SK-N-SH (cell line): Measurements from ENCODE around the gene PARVB. TPM values are rescaled to one million over a fixed set of nuclear protein-coding genes. Genes with fewer than 3 reads are reported as not detected.

Source experiments
- CTCF ChIA-PET: fragments of 300-600, 350-600 bp; formaldehyde crosslinking; extraction: SDS; loops from one replicate; lab custom pipeline; 2021; lab: Yijun Ruan, JAX
- POLR2A ChIA-PET: fragments of 350-600 bp; sonication (Branson Sonifier 250); formaldehyde crosslinking; extraction: SDS; loops from one replicate; lab custom pipeline; 2020; ENCODE audit warnings: antibody characterized with exemption, inconsistent platforms; lab: Yijun Ruan, JAX
- DNase-seq: peaks from one replicate; pipeline ENCODE4 v3.0.0; 2012
- H2AFZ ChIP-seq: fragments of 200-600 bp; sonication (generic); 2 replicates; pipeline ENCODE4 v1.8.1; 2016; ENCODE audit warnings: antibody characterized with exemption, mild to moderate bottlenecking, low read depth
- H3F3A ChIP-seq: fragments of 200-600 bp; sonication (generic); replicated peaks from 2 replicates; pipeline ENCODE3; 2016; ENCODE audit warnings: antibody characterized with exemption, mild to moderate bottlenecking; ENCODE audit not compliant: insufficient read depth
- H3K27ac ChIP-seq, 2 experiments: fragments of 200-500 bp in 1 of 2; fragments of 200-600 bp in 1 of 2; sonication (Bioruptor generic) in 1 of 2; sonication (generic), shearing (Covaris generic) in 1 of 2; 2 replicates each; pipeline versions ENCODE4 v1.5.1 to v1.6.1; 2014 to 2016; ENCODE audit warnings: low read depth in 2 of 2, inconsistent platforms in 1 of 2, low read length in 1 of 2, mild to moderate bottlenecking in 1 of 2, mixed read lengths in 1 of 2
- H3K27me3 ChIP-seq: fragments of 200-600 bp; sonication (generic), shearing (Covaris generic); 2 replicates; pipeline ENCODE4 v1.6.1; 2016; ENCODE audit warnings: mixed run types; ENCODE audit not compliant: insufficient read depth
- H3K36me3 ChIP-seq, 2 experiments: fragments of 200-500 bp in 1 of 2; fragments of 200-600 bp in 1 of 2; sonication (Bioruptor generic) in 1 of 2; sonication (generic) in 1 of 2; replicated peaks in 1 of 2; 2 replicates each; pipeline versions ENCODE3 to v1.5.1; 2014 to 2016; ENCODE audit warnings: low read length in 1 of 2, mild to moderate bottlenecking in 1 of 2; ENCODE audit not compliant: insufficient read depth in 2 of 2, control insufficient read depth in 1 of 2
- H3K4me1 ChIP-seq, 2 experiments: fragments of 200-500 bp in 1 of 2; fragments of 200-600 bp in 1 of 2; sonication (Bioruptor generic) in 1 of 2; sonication (generic), shearing (Covaris generic) in 1 of 2; 2 replicates each; pipeline versions ENCODE4 v1.5.1 to v1.6.1; 2014 to 2016; ENCODE audit warnings: low read depth in 1 of 2, low read length in 1 of 2, mixed run types in 1 of 2; ENCODE audit not compliant: insufficient read depth in 2 of 2, control insufficient read depth in 1 of 2
- H3K4me2 ChIP-seq: fragments of 200-600 bp; sonication (generic), shearing (Covaris generic); 2 replicates; pipeline ENCODE4 v1.6.1; 2017; ENCODE audit warnings: mixed run types
- H3K4me3 ChIP-seq, 2 experiments: fragments of 200-500 bp in 1 of 2; fragments of 200-600 bp in 1 of 2; sonication (Bioruptor generic) in 1 of 2; sonication (generic), shearing (Covaris generic) in 1 of 2; 2 replicates each; pipeline versions ENCODE4 v1.5.1 to v1.8.1; 2014 to 2016; ENCODE audit warnings: low read depth in 2 of 2, inconsistent platforms in 1 of 2, low read length in 1 of 2, mild to moderate bottlenecking in 1 of 2, mixed read lengths in 1 of 2, moderate library complexity in 1 of 2
- H3K79me2 ChIP-seq: fragments of 200-600 bp; sonication (generic); 2 replicates; pipeline ENCODE4 v1.8.1; 2017; ENCODE audit warnings: mild to moderate bottlenecking; ENCODE audit not compliant: insufficient read depth
- H3K9ac ChIP-seq: fragments of 200-600 bp; sonication (generic); 2 replicates; pipeline ENCODE4 v1.6.1; 2017; ENCODE audit warnings: mixed run types
- H3K9me2 ChIP-seq: fragments of 200-600 bp; sonication (generic); 2 replicates; pipeline ENCODE4 v1.6.1; 2017; ENCODE audit warnings: mixed run types
- H3K9me3 ChIP-seq: fragments of 200-600 bp; sonication (generic); 2 replicates; pipeline ENCODE4 v1.6.1; 2017; ENCODE audit warnings: mixed run types, mild to moderate bottlenecking, moderate library complexity
- H4K20me1 ChIP-seq: fragments of 200-600 bp; sonication (generic); 2 replicates; pipeline ENCODE4 v1.6.1; 2017; ENCODE audit warnings: mild to moderate bottlenecking, mixed run types; ENCODE audit not compliant: insufficient read depth
- CHD2 ChIP-seq: fragments of 150-350 bp; IDR thresholded peaks from 2 replicates; pipeline ENCODE4 v1.6.1; 2018; ENCODE audit warnings: low read length; ENCODE audit not compliant: partially characterized antibody
- CTCF ChIP-seq: fragments of 200-600 bp; sonication (generic); IDR thresholded peaks from 2 replicates; pipeline ENCODE4 v1.6.1; 2017; ENCODE audit warnings: antibody characterized with exemption, mild to moderate bottlenecking, moderate library complexity
- ELF1 ChIP-seq: IDR thresholded peaks from 2 replicates; pipeline ENCODE4 v1.4.0; 2012
- EP300 ChIP-seq, 2 experiments: IDR thresholded peaks; 2 replicates each; pipeline versions ENCODE4 v1.4.0 to v1.6.1; 2012; ENCODE audit warnings: borderline replicate concordance in 1 of 2, low read depth in 1 of 2, low read length in 1 of 2
- FOSL2 ChIP-seq: IDR thresholded peaks from 2 replicates; pipeline ENCODE4 v1.4.0; 2012; ENCODE audit warnings: low read depth, mild to moderate bottlenecking, moderate library complexity, borderline replicate concordance
- GABPA ChIP-seq: IDR thresholded peaks from 2 replicates; pipeline ENCODE4 v1.4.0; 2012; ENCODE audit warnings: low read depth, mild to moderate bottlenecking
- IRF3 ChIP-seq: fragments of 150-350 bp; IDR thresholded peaks from 2 replicates; pipeline ENCODE4 v1.6.1; 2016; ENCODE audit warnings: mild to moderate bottlenecking, low read depth, low read length
- JUND ChIP-seq: IDR thresholded peaks from 2 replicates; pipeline ENCODE4 v1.4.0; 2012
- MAX ChIP-seq: IDR thresholded peaks from 2 replicates; pipeline ENCODE4 v1.4.0; 2012; ENCODE audit warnings: low read depth
- NFIC ChIP-seq: IDR thresholded peaks from 2 replicates; pipeline ENCODE4 v1.4.0; 2012; ENCODE audit warnings: borderline replicate concordance
- NRF1 ChIP-seq: IDR thresholded peaks from 2 replicates; pipeline ENCODE4 v1.6.1; 2012; ENCODE audit warnings: low read depth, mild to moderate bottlenecking, low read length
- PBX3 ChIP-seq: IDR thresholded peaks from 2 replicates; pipeline ENCODE4; 2012
- POLR2AphosphoS5 ChIP-seq: IDR thresholded peaks from 2 replicates; pipeline ENCODE4 v1.6.1; 2012; ENCODE audit warnings: low read depth, low read length
- RXRA ChIP-seq: IDR thresholded peaks from 2 replicates; pipeline ENCODE4 v1.4.0; 2012; ENCODE audit warnings: low read depth, mild to moderate bottlenecking, borderline replicate concordance
- SIN3A ChIP-seq: IDR thresholded peaks from 2 replicates; pipeline ENCODE4 v1.6.1; 2012; ENCODE audit warnings: low read depth, mild to moderate bottlenecking, low read length, moderate library complexity, borderline replicate concordance
- SMC3 ChIP-seq: IDR thresholded peaks from 2 replicates; pipeline ENCODE4 v1.6.1; 2012; ENCODE audit warnings: low read depth, low read length, improper control_type of control experiment
- USF1 ChIP-seq: IDR thresholded peaks from 2 replicates; pipeline ENCODE4 v1.4.0; 2012; ENCODE audit warnings: low read depth, borderline replicate concordance
- USF2 ChIP-seq: fragments of 150-350 bp; IDR thresholded peaks from 2 replicates; pipeline ENCODE4 v1.6.1; 2017; ENCODE audit warnings: antibody characterized with exemption, low read length, low read depth, borderline replicate concordance
- YY1 ChIP-seq: IDR thresholded peaks from 2 replicates; pipeline ENCODE4 v1.4.0; 2012; ENCODE audit warnings: low read depth, mild to moderate bottlenecking
- WGBS: methylation state at CpG from one replicate; pipeline ENCODE4 v1.1.6; 2017; ENCODE audit warnings: low lambda C conversion rate; 5-methylcytosine and 5-hydroxymethylcytosine counted together
- polyA plus RNA-seq, 3 experiments: library from polyadenylated mRNA; depleted of rRNA; stranded (reverse); fragments of >200 nt; gene quantifications; 2 replicates each; pipeline ENCODE4 v1.2.3, GENCODE V29; 2012

PARVB gene
- polyA plus RNA-seq, 1 of the 3 experiments (the other 2 are of a cell fraction), result 87.8 TPM

GRCh38 chr22:44192816-44193534, 168.9 kb downstream of the PARVB start:
- Histone ChIP-seq H3K9ac (no peak overlapping the region), H3K27ac (no peak overlapping the region), H3K4me2 (no peak overlapping the region), H3K36me3 (no peaks in the 10 kb centered on the region), H3F3A (no peaks in the 10 kb centered on the region), H3K4me3 (no peak overlapping the region), H3K79me2 (no peaks in the 10 kb centered on the region), H3K27me3 (no peaks in the 10 kb centered on the region; the same call in 1 of the 2 replicates), H2AFZ (no peak overlapping the region), H4K20me1 (no peaks in the 10 kb centered on the region), H3K4me1 (peaks cover 0 to 11% of the 10 kb centered on the region in 2 experiments; a peak in 1 of 4 replicates), H3K9me3 (no peaks in the 10 kb centered on the region), H3K9me2 (no peaks in the 10 kb centered on the region)
- CTCF ChIA-PET, result no interaction called here
- no peak for TF ChIP-seq SIN3A
- no peak for TF ChIP-seq JUND
- no peak for TF ChIP-seq CHD2
- TF ChIP-seq YY1, result no peak
- no peak for TF ChIP-seq GABPA
- TF ChIP-seq SMC3, result no peak
- no peak for TF ChIP-seq POLR2AphosphoS5
- TF ChIP-seq FOSL2, result no peak
- TF ChIP-seq USF2, result no peak
- no peak for TF ChIP-seq USF1
- no peak for DNase-seq
- POLR2A ChIA-PET, result no interaction called here
- 49% methylated on average over 10 of the region's 11 CpGs for WGBS

GRCh38 chr22:44193535-44193891, 169.4 kb downstream of the PARVB start:
- Histone ChIP-seq H4K20me1 (no peaks in the 10 kb centered on the region), H3K36me3 (no peaks in the 10 kb centered on the region), H3F3A (no peaks in the 10 kb centered on the region), H3K27ac (no peak overlapping the region), H3K9ac (no peak overlapping the region), H3K4me1 (peaks cover 0 to 13% of the 10 kb centered on the region in 2 experiments; a peak in 1 of 4 replicates), H3K79me2 (no peaks in the 10 kb centered on the region), H3K4me3 (no peak overlapping the region), H3K9me3 (no peaks in the 10 kb centered on the region), H3K27me3 (no peaks in the 10 kb centered on the region; the same call in 1 of the 2 replicates), H3K4me2 (no peak overlapping the region), H2AFZ (no peak overlapping the region), H3K9me2 (no peaks in the 10 kb centered on the region)
- CTCF ChIA-PET, result no interaction called here
- no peak for DNase-seq
- POLR2A ChIA-PET, result no interaction called here
- WGBS, result 36% methylated on average over 4 of the region's 4 CpGs
- TF ChIP-seq EP300 (IDR thresholded peaks at IDR 0.05; ENCODE audit: borderline replicate concordance in 1 of 2, low read depth in 1 of 2, low read length in 1 of 2) (no peak), SIN3A (no peak), MAX (no peak), FOSL2 (no peak), ELF1 (no peak), NRF1 (no peak), JUND (no peak), NFIC (no peak), PBX3 (no peak), USF1 (no peak), SMC3 (no peak), CTCF (no peak), POLR2AphosphoS5 (no peak), IRF3 (no peak), RXRA (no peak)
